ENCODE results near the gene ATG2A.

Gene ATG2A

DNA sequence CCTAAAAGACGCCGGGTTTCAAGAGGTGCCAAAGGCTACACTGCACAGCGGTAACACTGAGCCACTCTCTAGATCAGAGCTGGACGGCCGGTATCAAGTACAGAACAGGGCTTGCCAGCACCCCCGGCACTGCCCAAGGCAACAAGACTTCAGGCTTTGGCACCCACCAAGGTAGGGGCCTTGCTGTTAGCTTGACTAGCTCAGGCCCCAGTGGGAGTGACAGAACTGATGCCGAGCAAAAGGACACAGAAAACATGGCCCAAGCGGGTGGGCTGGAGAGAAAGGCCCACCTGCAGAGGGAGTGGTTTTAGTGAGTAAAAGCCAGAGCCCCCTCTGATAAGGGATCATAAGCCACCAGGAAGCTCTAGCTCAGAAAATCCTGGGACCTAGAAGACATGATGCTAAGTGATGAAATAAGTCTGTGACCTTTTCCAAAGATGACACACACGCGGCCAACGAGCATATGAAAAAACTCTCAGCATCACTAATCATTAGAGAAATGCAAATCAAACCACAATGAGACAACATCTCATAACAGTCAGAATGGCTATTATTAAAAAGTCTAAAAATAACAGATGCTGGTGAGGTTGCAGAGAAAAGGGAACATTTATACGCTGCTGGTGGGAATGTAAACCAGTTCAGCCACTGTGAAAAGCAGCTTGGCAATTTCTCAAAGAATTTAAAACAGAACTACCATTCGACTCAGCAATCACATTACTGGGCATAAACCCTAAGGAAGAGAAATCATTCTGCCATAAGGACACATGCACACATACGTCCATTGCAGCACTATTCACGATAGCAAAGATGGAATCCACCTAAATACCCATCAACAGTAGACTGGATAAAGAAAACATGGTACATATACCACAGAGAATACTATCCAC is 51.5 kb downstream of the ATG2A start:
- DNase-seq (ENCODE audit: extremely low read depth, insufficient read length): peak; percentile 71
- no peaks in the 10 kb centered on the region for H3K27me3 ChIP-seq (replicated peaks; ENCODE audit: control insufficient read depth, insufficient read depth, low read length)
- TF ChIP-seq, protein P1, sequence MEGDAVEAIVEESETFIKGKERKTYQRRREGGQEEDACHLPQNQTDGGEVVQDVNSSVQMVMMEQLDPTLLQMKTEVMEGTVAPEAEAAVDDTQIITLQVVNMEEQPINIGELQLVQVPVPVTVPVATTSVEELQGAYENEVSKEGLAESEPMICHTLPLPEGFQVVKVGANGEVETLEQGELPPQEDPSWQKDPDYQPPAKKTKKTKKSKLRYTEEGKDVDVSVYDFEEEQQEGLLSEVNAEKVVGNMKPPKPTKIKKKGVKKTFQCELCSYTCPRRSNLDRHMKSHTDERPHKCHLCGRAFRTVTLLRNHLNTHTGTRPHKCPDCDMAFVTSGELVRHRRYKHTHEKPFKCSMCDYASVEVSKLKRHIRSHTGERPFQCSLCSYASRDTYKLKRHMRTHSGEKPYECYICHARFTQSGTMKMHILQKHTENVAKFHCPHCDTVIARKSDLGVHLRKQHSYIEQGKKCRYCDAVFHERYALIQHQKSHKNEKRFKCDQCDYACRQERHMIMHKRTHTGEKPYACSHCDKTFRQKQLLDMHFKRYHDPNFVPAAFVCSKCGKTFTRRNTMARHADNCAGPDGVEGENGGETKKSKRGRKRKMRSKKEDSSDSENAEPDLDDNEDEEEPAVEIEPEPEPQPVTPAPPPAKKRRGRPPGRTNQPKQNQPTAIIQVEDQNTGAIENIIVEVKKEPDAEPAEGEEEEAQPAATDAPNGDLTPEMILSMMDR (IDR thresholded peaks at IDR 0.05; ENCODE audit: insufficient read depth, low read length, poor library complexity, severe bottlenecking): no peak
- H3K36me3 ChIP-seq (ENCODE audit: control insufficient read depth, insufficient read depth, low read length): peaks cover 22% of the 10 kb centered on the region
- peak overlapping the region; percentile 43 for H3K4me3 ChIP-seq (replicated peaks; ENCODE audit: low read depth, low read length)

GRCh38 chr11:64864473-64865285 is 52.3 kb downstream of the ATG2A start:
- peak overlapping the region; percentile 43 for H3K4me3 ChIP-seq (replicated peaks; ENCODE audit: low read depth, low read length)
- H3K36me3 ChIP-seq (ENCODE audit: control insufficient read depth, insufficient read depth, low read length): peaks cover 20% of the 10 kb centered on the region
- TF ChIP-seq, protein P1 (IDR thresholded peaks at IDR 0.05; ENCODE audit: insufficient read depth, low read length, poor library complexity, severe bottlenecking): no peak
- H3K27me3 ChIP-seq (replicated peaks; ENCODE audit: control insufficient read depth, insufficient read depth, low read length): no peaks in the 10 kb centered on the region
- DNase-seq (ENCODE audit: extremely low read depth, insufficient read length): peak; percentile 70

DNA sequence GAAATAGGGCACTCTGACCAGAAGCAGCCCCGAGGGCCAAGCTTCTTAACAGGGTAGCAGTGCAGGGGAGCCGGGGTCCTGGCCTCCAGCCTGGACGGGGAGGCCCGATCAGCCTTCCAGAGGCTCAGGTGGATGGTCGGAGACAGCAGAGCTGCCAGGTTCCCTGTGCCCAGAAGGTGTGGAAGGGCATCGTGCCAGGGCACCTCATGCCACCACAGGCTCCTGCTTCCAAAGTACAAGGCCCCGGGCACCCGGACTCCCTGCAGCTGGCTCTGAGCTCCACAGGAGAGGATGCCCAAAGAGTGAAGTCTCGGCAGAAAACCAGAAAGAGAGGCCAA is 52.9 kb downstream of the ATG2A start:
- peak overlapping the region; percentile 43 for H3K4me3 ChIP-seq (replicated peaks; ENCODE audit: low read depth, low read length)
- H3K36me3 ChIP-seq (ENCODE audit: control insufficient read depth, insufficient read depth, low read length): peaks cover 18% of the 10 kb centered on the region
- TF ChIP-seq, protein P1 (IDR thresholded peaks at IDR 0.05; ENCODE audit: insufficient read depth, low read length, poor library complexity, severe bottlenecking): no peak
- DNase-seq (ENCODE audit: extremely low read depth, insufficient read length): no peak
- H3K27me3 ChIP-seq (replicated peaks; ENCODE audit: control insufficient read depth, insufficient read depth, low read length): no peaks in the 10 kb centered on the region

GRCh38 chr11:64863391-64864060 is 53.5 kb downstream of the ATG2A start:
- DNase-seq (ENCODE audit: extremely low read depth, insufficient read length): no peak
- no peak overlapping the region; the same call in 1 of the 2 replicates for H3K4me3 ChIP-seq (replicated peaks; ENCODE audit: low read depth, low read length)
- peaks cover 16% of the 10 kb centered on the region for H3K36me3 ChIP-seq (ENCODE audit: control insufficient read depth, insufficient read depth, low read length)
- TF ChIP-seq, protein P1 (IDR thresholded peaks at IDR 0.05; ENCODE audit: insufficient read depth, low read length, poor library complexity, severe bottlenecking): no peak
- H3K27me3 ChIP-seq (replicated peaks; ENCODE audit: control insufficient read depth, insufficient read depth, low read length): no peaks in the 10 kb centered on the region

DNA sequence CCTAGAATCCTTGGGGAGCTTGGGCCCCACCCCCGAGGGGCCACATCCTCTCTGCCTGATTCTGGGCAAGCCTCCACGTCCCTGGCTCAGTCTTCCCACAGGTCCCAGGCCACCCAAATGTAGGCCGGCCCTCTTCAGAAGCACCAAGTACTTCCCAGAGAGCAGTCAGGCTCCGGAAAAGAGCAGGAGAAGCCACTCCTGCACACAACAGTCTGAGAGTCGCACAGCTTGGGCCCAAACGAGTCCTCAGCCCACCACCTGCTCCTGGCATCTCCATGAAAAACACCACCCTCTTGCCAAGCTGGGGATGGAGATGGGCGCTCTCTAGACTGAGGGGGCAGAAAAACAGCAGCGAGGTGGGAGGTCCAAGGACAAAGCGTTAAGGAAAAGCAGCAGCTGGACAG is 54.0 kb downstream of the ATG2A start:
- Histone ChIP-seq H3K36me3 (ENCODE audit: control insufficient read depth, insufficient read depth, low read length) (peaks cover 17% of the 10 kb centered on the region), H3K4me3 (replicated peaks; ENCODE audit: low read depth, low read length) (no peak overlapping the region), H3K27me3 (replicated peaks; ENCODE audit: control insufficient read depth, insufficient read depth, low read length) (no peaks in the 10 kb centered on the region)
- TF ChIP-seq, protein P1 (IDR thresholded peaks at IDR 0.05; ENCODE audit: insufficient read depth, low read length, poor library complexity, severe bottlenecking): no peak
- no peak for DNase-seq (ENCODE audit: extremely low read depth, insufficient read length)
